GM21619 (cell line): ENCODE measurements around the gene QRSL1.
"Not testable (repeated sequence)": the region's sequence is repeated elsewhere in the genome, so short reads cannot be mapped to it uniquely, and the experiment has no call there.

Experiments
- ATAC-seq: cut with Tn5 transposase; IDR thresholded peaks from one replicate; pipeline ENCODE4 v1.9.1; 2021; ENCODE audit not compliant: unreplicated experiment

The QRSL1 gene

GRCh38 chr6:106674541-106675229 is 45.3 kb downstream of the QRSL1 start:
- no peak for ATAC-seq

GRCh38 chr6:106677282-106677681 is 47.9 kb downstream of the QRSL1 start:
- no peak for ATAC-seq

- ATAC-seq = no peak
Observed at GRCh38 chr6:106684011-106684410, 54.6 kb downstream of the QRSL1 start.

GRCh38 chr6:106685833-106686232 is 56.5 kb downstream of the QRSL1 start:
- ATAC-seq = no peak

- no peak for ATAC-seq
Observed at GRCh38 chr6:106688177-106688951, 59.0 kb downstream of the QRSL1 start.

- ATAC-seq = no peak
Observed at GRCh38 chr6:106692112-106692818, 62.9 kb downstream of the QRSL1 start.

- ATAC-seq = no peak
Observed at GRCh38 chr6:106692819-106693208, 63.4 kb downstream of the QRSL1 start.

GRCh38 chr6:106693418-106693817 is 64.0 kb downstream of the QRSL1 start:
- ATAC-seq = no peak

GRCh38 chr6:106694343-106694742 is 65.0 kb downstream of the QRSL1 start:
- no peak for ATAC-seq

GRCh38 chr6:106700581-106700980 is 71.2 kb downstream of the QRSL1 start:
- ATAC-seq = no peak

GRCh38 chr6:106701201-106701600 is 71.8 kb downstream of the QRSL1 start:
- ATAC-seq = not testable (repeated sequence)

GRCh38 chr6:106702046-106702445 is 72.7 kb downstream of the QRSL1 start:
- ATAC-seq = peak; percentile 39

GRCh38 chr6:106702451-106703110 is 73.2 kb downstream of the QRSL1 start:
- peak; percentile 98 for ATAC-seq

GRCh38 chr6:106704327-106704726 is 74.9 kb downstream of the QRSL1 start:
- no peak for ATAC-seq

- no peak for ATAC-seq
Observed at GRCh38 chr6:106705156-106705555, 75.8 kb downstream of the QRSL1 start.

- no peak for ATAC-seq
Observed at GRCh38 chr6:106710580-106710979, 81.2 kb downstream of the QRSL1 start.

GRCh38 chr6:106714281-106714680 is 84.9 kb downstream of the QRSL1 start:
- ATAC-seq = no peak

- ATAC-seq = no peak
Observed at GRCh38 chr6:106715922-106716321, 86.5 kb downstream of the QRSL1 start.

GRCh38 chr6:106716966-106717365 is 87.6 kb downstream of the QRSL1 start:
- ATAC-seq = no peak
